ENCODE measurements around the gene MAP2K3. TPM values are rescaled to one million over a fixed set of nuclear protein-coding genes. Genes with fewer than 3 reads are reported as not detected.

Gene MAP2K3
- total and polyA plus RNA-seq, 2 of the 8 experiments (the other 6 are each of a cell fraction or from before 2014, with no cell fraction given): 16.9 to 33.5 TPM

- TF ChIP-seq ASH2L (IDR thresholded peaks at IDR 0.05; ENCODE audit: low read length) (no peak), RFX5 (IDR thresholded peaks at IDR 0.05; ENCODE audit: borderline replicate concordance, low read depth, low read length) (no peak), MAFK (IDR thresholded peaks at IDR 0.05; ENCODE audit: low read depth, low read length) (no peak), SP1 (IDR thresholded peaks at IDR 0.05; ENCODE audit: low read depth, low read length) (no peak)
Observed at GRCh38 chr17:21357696-21358656, 73.5 kb downstream of the MAP2K3 start (continued).
